Tibial nerve (tissue), 3 donors: Measurements from ENCODE around the gene SLC35F1.

Source experiments
- CTCF ChIP-seq, 5 experiments: fragments of 200-600 bp in 3 of 5; fragments of 450-650 bp in 2 of 5; sonication (generic) in 3 of 5; IDR thresholded peaks; one replicate each; pipeline ENCODE4 v1.5.1; 2016 to 2019; ENCODE audit warnings: antibody characterized with exemption in 5 of 5, mild to moderate bottlenecking in 3 of 5, moderate library complexity in 2 of 5
- POLR2A ChIP-seq, 2 donors: fragments of 450-650 bp; IDR thresholded peaks; one replicate each; pipeline ENCODE4 v1.6.1; 2017; ENCODE audit warnings: antibody characterized with exemption in 2 of 2, mild to moderate bottlenecking in 2 of 2, moderate library complexity in 2 of 2

GRCh38 chr6:118283766-118284165 is 376.7 kb downstream of the SLC35F1 start:
- TF ChIP-seq POLR2A (IDR thresholded peaks at IDR 0.05): no peak
- peak; percentile 54 to 68 (median 61) for TF ChIP-seq CTCF (IDR thresholded peaks at IDR 0.05)
